ENCODE measurements around the gene FOXO4.

DNA sequence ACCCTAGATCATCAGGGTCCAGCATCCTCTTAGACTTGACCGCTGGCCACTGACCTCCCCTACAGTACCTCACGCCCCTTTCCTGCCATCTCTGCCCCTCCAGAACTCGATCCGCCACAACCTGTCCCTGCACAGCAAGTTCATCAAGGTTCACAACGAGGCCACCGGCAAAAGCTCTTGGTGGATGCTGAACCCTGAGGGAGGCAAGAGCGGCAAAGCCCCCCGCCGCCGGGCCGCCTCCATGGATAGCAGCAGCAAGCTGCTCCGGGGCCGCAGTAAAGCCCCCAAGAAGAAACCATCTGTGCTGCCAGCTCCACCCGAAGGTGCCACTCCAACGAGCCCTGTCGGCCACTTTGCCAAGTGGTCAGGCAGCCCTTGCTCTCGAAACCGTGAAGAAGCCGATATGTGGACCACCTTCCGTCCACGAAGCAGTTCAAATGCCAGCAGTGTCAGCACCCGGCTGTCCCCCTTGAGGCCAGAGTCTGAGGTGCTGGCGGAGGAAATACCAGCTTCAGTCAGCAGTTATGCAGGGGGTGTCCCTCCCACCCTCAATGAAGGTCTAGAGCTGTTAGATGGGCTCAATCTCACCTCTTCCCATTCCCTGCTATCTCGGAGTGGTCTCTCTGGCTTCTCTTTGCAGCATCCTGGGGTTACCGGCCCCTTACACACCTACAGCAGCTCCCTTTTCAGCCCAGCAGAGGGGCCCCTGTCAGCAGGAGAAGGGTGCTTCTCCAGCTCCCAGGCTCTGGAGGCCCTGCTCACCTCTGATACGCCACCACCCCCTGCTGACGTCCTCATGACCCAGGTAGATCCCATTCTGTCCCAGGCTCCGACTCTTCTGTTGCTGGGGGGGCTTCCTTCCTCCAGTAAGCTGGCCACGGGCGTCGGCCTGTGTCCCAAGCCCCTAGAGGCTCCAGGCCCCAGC is 5.2 kb downstream of the FOXO4 start:
- no peak for TF ChIP-seq EP300 (IDR thresholded peaks at IDR 0.05)
- TF ChIP-seq, protein P1, sequence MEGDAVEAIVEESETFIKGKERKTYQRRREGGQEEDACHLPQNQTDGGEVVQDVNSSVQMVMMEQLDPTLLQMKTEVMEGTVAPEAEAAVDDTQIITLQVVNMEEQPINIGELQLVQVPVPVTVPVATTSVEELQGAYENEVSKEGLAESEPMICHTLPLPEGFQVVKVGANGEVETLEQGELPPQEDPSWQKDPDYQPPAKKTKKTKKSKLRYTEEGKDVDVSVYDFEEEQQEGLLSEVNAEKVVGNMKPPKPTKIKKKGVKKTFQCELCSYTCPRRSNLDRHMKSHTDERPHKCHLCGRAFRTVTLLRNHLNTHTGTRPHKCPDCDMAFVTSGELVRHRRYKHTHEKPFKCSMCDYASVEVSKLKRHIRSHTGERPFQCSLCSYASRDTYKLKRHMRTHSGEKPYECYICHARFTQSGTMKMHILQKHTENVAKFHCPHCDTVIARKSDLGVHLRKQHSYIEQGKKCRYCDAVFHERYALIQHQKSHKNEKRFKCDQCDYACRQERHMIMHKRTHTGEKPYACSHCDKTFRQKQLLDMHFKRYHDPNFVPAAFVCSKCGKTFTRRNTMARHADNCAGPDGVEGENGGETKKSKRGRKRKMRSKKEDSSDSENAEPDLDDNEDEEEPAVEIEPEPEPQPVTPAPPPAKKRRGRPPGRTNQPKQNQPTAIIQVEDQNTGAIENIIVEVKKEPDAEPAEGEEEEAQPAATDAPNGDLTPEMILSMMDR (IDR thresholded peaks at IDR 0.05) = no peak

Data from ovary (tissue), 3 donors.